Stimulated activated CD8-positive, alpha-beta memory T cell treated with anti-CD3 and anti-CD28 coated beads, Interleukin-4, amount 100 ng/mL, for 48 hours (primary cell): ENCODE measurements around the gene GIGYF2.
"Not testable (repeated sequence)": the region's sequence is repeated elsewhere in the genome, so short reads cannot be mapped to it uniquely, and the experiment has no call there.

Experiments used
- DNase-seq: peaks from one replicate; pipeline ENCODE4 v3.0.0-alpha.2; 2020

The GIGYF2 gene

DNA sequence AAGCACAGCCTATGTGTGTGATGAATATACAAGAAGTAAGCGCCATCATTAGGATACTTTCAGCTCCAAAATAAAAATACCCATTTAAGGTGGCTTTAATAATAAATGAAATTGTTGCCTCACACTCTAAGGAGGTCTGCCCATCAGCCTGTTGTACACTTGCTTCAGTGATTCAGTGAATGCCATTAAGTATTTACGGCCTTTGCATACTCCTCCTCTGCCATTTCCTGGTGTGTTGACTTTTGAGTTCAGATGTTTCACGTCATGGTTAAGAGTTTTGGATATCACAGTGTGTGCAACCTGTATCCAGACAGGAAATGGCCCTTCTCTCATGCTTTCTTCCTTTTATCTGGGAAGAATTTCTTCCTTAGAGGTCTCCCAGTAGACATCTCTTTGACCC, 134.4 kb downstream of the GIGYF2 start:
- no peak for DNase-seq

DNA sequence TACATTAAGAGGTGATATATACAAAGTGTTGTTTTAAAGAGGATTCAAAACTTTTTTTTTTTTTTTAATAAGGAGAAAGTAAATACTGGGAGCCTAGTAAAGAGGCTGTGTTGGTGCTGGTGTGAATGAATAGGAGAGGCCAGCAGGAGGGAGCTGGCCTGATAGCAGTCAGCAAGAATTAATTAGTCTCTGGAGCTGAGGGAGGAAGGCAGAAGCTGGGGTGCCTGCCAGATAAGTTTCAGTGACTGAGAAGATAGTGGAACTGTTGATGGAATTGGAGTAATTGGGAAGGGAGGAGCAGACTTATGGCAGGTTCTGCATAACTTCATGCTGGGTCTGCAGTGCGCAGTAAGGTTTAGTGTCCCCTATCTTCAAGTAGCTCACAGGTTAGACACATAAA, 136.7 kb downstream of the GIGYF2 start:
- DNase-seq, result no peak

DNA sequence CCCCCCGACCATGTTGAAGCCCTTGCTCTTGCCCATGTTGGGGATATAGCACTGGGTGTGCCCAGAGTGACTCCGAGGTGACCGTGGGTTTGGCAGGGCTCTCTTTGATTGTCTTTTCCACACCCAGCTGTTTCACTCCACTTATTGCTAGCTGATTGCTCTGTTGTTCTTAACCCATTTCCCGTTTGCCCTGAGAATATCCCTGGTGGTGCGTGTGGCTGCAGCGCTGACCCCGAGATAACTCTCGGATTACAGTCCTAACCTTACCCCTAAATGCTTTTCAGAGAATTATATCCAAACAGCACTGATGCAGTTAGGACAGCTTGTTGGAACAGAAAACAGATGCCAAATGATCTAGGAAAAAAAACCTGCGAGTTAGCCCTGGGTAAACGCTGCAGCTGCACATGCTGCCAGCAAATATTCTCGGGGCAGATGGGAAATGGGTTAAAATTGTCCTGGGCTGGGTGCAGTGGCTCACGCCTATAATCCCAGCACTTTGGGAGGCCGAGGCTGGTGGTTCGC, 138.6 kb downstream of the GIGYF2 start:
- no peak for DNase-seq

DNA sequence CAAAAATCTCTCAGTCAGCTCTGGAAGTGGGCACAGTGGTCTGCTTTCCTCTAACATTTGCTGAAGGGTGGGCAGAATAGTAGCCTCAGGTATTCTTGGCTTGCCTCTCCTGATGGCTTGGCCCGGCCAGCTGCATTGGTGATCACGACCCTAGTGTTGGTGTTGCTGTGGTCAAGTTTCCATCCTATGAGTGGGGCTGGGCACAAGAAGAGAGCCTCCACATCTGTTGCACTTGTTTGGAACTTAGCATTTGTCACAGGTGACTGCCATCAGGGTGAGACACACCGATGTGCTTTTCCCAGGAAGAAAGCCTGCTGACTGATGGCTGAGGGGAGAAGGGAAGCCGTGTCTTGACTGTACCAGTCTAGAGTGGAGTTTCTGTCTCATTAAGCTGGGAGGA, 139.8 kb downstream of the GIGYF2 start:
- no peak for DNase-seq

DNA sequence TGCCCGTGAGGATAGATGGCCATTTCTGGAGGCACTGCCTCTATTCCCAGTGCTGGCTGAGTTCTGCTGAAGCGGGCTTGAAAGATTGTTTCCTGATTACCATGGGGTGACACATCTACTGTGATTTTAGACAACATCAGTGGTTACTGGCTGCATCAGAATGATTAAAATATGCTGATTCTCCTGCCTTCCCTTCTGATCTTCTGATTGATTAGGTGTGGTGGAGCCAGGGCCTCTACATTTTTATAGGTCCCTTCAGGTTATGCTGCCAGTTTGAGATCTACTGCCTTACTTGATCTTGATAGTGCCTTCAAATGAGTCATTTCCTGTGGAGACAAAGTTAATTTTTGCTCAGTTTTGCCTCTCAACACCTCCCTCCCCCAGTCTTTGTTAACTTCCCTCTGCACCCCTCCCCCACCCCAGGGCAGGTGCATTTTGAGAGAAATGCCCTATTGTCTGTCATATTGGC, 141.3 kb downstream of the GIGYF2 start:
- peak; percentile 68 for DNase-seq

DNA sequence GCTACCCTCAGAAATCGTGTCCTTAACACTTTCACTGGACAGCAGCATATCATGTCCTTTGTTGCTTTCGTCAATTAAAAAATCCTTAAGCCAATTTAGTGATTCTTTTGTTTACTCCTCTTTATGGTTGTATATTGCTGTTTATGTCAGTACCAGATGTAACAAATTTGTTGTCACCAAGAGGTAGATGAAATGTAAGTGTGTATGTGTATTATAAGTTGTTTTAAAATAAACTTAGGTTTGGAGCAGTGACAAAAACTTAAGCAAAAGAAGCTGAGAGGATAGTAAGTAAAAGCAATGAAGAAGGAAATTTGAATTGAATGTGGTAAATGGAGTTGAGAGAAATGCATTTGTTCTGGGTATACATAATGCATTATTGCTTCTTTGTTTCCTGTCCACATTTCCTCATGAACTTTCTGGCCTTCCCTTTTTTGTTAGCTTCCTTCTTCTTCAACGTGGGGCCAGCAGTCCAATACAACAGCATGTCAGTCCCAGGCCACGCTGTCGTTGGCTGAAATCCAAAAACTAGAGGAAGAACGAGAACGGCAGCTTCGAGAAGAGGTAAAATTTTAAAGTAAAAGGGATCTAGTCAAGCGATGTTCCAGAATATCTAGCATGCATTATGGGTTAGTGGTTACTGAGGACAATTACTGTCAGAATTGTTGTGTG, 142.4 kb downstream of the GIGYF2 start:
- DNase-seq, result no peak

DNA sequence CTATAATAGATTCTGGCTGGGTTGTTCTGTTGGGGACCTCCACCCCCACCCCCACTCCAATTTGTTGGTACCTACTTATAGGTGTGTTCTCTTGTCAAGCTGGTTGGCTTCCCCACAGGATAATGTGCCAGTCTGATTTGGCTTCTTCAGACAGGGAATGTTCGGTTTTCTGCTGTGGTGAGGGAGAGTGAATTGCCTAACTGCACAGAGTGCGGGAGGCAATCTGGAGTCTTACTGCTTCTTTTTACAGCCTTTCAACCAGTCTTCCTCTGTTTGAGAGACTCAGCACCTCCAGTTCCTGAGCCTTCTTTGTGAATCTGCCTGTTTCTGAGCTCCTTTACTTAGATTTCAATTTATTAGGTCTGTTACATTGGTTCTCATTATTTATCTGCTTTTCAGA, 145.6 kb downstream of the GIGYF2 start:
- no peak for DNase-seq

DNA sequence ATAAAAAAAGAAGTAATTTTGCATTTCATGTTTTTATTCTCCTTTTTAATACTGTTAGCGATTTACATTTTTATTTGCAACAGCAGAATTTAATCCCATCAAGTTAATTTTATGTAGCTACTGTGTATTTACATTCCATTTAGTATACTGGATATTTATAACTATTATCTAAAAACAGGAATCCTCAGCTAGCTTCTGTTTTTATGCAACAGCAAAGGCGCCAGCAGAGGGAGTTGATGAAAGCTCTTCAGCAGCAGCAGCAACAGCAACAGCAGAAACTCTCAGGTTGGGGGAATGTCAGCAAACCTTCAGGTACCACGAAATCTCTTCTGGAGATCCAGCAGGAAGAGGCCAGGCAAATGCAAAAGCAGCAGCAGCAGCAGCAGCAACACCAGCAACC, 146.7 kb downstream of the GIGYF2 start:
- no peak for DNase-seq

DNA sequence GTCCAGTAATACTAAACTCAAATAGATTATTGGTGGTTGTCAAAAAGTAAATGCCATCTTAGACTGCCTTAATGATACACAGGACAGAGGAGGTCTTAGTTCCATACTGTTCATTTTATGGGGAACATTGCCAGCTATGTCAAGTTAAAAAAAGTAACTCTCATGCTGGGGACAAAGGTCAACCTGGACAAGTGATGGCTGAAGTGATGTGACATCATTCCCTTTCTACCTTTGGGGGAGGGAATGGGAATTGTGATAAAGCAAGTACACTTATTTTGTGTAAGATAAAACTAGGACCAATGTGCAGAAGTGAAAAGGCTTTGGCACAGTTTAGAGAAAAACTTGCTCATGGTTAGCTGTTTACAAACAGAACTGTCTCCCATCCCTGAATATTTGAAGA, 148.9 kb downstream of the GIGYF2 start:
- no peak for DNase-seq

DNA sequence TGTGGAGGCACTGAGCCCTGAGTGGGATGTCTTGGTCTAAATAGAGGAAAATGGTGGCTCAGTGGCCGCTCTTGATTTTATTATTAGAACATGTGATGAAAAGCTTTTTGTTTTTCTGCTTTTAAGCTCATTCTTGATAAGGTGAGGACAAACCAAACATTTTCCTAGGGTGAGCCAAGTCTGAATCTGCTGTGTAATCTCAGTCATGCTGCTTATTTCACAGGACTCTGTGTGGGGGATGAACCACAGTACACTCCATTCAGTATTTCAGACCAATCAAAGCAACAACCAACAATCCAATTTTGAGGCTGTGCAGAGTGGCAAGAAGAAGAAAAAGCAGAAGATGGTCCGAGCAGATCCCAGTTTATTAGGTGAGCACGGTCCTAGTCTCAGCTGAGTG, 152.9 kb downstream of the GIGYF2 start:
- DNase-seq, result no peak

DNA sequence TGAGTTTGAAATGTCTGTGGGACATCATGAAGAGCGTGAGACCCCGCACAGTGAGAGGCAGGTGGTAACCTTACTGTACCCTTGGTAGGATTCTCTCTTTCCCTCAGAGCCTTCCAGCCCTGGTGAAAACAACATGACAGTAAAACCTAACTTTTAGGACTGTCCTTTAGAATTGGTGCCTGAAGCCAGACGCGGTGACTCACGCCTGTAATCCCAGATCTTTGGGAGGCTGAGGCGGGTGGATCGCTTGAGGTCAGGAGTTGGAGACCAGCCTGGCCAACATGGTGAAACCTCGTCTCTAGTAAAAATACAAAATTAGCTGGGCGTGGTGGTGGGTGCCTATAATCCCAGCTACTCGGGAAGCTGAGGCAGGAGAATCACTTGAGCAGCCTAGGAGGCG, 154.9 kb downstream of the GIGYF2 start:
- not testable (repeated sequence) for DNase-seq

DNA sequence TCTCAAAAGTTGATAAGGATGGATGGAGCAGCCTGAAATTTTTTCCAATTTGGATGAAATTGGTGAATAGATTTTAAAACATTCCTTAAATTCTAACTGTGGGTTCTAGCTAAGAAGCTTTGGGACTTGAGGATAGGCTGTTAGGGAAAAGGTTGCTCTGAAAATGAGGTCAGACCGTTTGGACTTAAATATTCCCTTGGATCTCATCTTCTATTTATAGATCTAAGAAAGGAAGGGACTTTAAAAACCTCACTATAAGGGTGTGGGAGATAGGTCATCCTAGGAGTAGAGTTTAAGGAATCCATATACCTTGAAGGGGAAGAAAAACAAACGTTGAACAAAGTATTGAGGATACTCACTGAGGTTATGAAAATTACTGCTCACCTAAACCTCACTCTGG, 155.5 kb downstream of the GIGYF2 start:
- DNase-seq, result no peak

DNA sequence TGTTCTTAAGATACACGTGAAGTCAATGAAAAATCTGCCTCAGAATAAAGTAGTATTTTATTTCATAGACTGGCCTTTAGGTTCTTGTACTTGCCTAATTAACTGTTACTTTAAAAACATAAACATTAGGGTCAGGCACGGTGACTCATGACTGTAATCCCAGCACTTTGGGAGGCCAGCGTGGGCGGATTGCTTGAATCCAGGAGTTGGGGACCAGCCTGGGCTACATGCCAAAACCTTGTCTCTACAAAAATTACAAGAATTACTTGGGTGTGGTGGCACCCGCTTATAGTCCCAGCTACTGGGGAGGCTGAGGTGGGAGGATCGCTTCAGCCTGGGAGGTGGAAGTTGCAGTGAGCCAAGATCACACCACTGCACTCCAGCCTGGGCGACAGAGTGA, 157.0 kb downstream of the GIGYF2 start:
- no peak for DNase-seq

DNA sequence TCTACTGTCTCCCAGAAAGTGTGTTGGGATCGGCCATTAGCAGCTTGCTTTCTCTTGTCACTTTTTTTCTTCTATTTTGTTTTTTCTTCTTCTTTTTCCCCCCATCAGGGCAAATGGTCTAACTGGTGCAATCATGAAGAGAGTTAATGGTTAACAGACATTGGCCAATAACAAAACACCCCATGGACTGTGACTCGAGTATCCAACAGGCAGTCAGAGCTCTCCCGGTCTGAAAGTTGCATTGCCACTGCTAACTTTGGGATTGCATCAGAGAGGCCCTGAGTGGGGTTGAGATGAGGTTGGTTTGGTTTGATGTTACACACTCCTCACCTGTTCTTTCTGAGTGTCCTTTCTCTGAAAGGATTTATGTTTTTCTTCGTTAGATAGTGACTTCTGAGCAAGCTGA, 160.0 kb downstream of the GIGYF2 start:
- no peak for DNase-seq

DNA sequence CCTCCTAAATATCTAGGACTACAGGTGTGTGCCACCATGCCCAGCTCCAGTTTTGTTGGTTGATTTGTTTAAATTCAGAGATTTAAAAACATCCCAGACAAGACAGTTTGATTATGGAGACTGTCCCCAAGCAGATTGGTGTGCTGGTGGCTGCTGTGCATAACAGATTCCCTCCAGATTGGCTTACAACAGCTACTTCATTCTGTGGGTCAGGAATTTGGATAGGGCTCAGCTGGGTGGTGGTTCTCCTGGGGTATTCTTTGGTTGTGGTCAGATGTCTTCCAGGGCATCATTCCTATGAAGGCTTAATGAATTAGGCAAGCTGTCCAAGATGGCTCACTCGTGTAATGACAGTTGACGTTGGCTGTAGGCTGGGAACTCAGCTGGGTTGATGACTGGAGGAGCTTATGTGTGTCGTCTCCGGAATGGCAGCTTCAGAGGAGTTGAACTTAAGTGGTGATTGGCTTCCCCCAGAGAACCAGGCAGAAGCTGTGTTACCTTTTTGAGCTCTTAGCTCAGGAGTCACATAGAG, 162.3 kb downstream of the GIGYF2 start:
- no peak for DNase-seq

DNA sequence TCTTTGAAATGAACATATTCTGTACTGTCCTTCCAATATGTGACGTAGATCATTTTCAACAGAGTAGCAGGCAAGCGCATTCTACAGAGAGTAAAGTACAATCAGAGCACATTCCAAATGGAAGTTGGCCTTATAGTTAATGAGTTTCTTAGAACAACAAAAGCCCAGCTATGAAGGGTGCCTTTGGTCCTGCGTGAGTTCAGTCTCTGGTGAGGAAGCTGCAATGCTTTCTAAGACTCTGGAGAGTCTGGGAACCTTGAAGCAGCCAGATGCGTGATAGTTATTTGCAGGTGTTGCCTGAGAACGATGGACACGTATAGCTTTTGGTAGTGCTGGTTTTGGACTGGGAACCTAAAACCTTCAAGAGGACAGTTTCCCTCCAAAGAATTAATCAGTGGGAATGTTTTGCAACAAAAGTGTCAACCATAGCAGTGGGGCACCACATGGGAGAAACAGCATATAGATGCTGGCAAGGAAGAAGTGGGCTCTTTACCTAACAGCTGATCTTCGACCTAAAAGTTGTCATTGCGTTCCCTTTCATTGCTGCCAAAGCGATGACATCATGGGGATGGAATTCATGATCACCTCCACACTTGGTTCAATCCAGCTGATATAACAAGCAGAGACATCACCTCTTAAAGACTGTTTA, 163.6 kb downstream of the GIGYF2 start:
- DNase-seq, result no peak

DNA sequence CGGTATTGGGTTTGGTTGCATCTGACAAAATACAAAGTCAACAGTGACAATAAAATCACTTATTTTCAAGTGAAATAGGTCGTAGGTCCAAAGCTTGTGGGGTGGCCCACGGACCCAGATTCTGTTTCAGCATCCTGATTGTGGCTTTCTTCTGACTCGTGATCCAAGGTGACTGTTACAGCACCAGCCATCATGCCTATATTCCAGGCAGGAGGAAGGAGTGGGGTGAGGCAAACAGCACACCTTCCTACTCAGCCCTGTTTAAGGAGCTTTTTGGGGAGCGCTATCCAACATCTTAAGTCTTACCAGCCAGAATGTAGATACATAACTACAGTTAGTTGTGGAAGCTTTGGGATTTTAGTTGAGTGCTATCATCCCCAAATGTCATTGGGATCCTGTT, 164.2 kb downstream of the GIGYF2 start:
- DNase-seq, result no peak

DNA sequence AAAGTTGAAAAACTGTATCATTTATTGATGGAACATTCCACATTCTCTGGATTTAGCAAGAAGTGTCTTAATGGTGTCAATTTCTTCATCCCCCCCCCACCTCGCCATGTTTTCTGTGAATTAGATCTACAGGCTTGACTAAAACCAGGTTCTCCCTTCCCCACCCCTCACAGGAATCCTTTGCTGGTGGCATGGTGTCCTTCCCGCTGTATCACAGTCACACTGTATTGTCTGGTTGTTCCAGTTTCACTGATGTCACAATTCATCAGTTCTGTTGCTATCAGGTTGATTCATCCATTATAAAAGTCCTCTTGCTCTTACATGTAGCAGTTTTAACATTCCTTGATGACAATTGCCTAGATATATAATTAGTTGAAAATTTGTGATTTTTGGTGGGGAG, 166.9 kb downstream of the GIGYF2 start:
- DNase-seq, result no peak

DNA sequence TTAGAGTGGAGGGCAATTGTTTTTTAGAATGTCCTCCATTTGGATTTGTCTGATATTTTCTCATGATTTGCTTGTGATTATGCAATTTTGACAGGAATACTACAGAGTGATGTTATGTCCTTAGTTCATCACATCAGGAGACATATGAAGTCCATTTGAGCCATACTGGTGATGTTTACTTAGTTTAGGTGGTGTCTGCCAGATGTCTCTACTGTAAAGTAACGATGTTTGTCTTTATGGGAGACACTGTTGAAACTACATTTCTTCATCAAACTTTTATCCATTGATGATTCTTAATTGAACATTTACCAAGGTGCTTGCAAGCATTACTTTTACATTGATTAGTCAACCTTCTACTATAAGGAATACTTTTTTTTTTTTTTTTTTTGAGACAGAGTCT, 168.0 kb downstream of the GIGYF2 start:
- DNase-seq, result no peak

DNA sequence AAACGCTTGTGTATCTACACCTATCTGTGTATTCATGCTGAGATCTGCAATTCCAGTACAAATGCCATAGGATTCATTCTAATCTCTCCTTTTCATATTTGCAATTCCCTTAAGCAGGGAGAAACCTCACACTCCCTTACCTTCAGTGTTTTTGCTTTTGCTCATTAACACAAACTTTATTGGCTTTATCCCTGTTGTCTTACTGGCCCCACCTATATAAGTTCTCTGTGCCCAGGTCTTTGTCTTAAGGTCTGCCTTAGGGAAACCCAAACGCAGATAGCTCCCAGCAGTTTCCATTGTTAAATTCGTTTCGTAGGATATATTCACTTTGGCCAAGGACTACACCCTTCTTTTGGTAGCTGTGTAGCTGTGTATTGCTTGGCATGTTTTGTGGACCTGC, 169.0 kb downstream of the GIGYF2 start:
- DNase-seq, result no peak

DNA sequence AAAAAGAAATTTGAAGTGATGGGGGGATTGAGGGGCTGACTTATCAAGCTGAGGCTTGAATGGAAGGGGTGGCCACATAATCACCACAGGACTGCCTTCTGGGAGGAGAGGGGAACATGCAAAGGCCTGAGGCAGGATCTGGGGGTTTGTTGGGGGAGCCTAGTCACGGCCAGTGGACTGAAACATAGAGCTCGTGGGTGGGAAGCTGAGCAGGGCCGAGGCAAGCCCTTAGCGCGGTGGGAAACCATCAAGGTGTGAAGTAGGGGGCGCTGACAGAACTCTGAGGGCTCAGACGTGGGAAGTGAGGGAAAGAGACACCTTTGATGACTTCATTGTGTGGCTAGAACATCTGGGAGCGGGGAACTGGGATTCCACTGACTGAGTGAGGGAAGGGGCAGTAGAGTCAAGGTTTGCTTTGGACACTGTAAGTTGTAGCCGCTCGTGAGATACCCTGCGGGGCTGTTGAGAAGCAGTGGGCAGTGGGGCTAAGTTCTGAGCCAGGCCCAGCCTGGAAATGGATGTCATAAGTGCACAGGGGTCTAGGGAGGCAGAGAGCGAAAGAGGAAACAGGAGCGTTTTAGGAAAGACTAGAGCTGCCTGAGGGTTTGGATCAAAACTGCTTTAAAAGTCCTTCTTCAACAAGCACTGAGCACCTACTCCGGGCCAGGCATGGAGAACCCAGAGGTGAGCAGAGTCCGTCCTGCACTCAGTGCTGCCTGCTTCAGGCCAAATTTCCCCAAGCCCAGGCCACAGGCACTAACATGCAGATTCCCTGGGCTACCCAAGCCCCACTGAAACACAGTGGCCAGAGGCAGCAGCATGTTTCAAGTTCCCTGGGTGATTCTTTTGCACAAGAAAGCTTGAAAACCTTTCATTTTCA, 172.2 kb downstream of the GIGYF2 start:
- peak; percentile 10 for DNase-seq

DNA sequence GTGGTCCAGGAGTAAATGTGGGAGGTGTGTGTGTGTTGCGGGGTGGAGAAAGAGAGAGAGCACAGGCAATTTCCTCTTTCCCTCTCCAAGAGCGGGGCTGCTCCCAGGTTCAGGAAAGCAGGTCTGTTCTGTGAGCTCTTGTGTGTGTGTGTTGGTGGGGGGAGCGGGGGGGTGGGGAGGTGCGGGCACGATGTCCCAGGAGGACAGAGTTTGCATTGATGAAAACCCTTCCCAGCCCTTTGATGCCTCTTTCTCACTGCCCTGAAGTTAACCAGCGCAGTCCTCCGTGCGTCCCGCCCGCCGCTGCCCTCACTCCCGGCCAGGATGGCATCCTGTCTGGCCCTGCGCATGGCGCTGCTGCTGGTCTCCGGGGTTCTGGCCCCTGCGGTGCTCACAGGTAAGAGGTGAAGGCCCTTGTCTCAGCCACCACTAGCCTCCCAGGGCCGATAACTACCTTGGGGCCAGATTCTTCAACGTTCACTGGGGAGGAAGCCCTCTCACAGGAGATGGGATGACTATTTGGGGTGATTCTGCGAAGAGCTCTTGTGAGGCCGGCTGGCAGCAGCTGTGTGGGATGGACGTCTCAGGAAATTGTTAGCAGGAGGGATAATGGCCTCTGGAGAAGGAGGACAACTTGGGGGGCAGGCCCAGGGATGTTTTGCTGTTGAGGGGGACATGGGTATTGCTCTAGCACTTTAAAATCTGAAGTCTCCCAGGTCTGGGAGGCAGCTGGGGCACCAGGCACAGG, 173.1 kb downstream of the GIGYF2 start, which contains the start of gene SNORC:
TSS of gene SNORC (plus strand) at position 247 of the 748 bp plus-strand sequence. CDS start at position 325, 78 bp downstream.
- DNase-seq, result peak; percentile 9
